SK-N-SH (cell line): ENCODE data around the gene MRPL24. TPM values are rescaled to one million over a fixed set of nuclear protein-coding genes. Genes with fewer than 3 reads are reported as not detected.

ENCODE experiments used
- CTCF ChIA-PET: fragments of 300-600, 350-600 bp; formaldehyde crosslinking; extraction: SDS; loops from one replicate; lab custom pipeline; 2021; lab: Yijun Ruan, JAX
- POLR2A ChIA-PET: fragments of 350-600 bp; sonication (Branson Sonifier 250); formaldehyde crosslinking; extraction: SDS; loops from one replicate; lab custom pipeline; 2020; ENCODE audit warnings: antibody characterized with exemption, inconsistent platforms; lab: Yijun Ruan, JAX
- DNase-seq: peaks from one replicate; pipeline ENCODE4 v3.0.0; 2012
- H2AFZ ChIP-seq: fragments of 200-600 bp; sonication (generic); 2 replicates; pipeline ENCODE4 v1.8.1; 2016; ENCODE audit warnings: antibody characterized with exemption, mild to moderate bottlenecking, low read depth
- H3F3A ChIP-seq: fragments of 200-600 bp; sonication (generic); replicated peaks from 2 replicates; pipeline ENCODE3; 2016; ENCODE audit warnings: antibody characterized with exemption, mild to moderate bottlenecking; ENCODE audit not compliant: insufficient read depth
- H3K27ac ChIP-seq, 2 experiments: fragments of 200-500 bp in 1 of 2; fragments of 200-600 bp in 1 of 2; sonication (Bioruptor generic) in 1 of 2; sonication (generic), shearing (Covaris generic) in 1 of 2; 2 replicates each; pipeline versions ENCODE4 v1.5.1 to v1.6.1; 2014 to 2016; ENCODE audit warnings: low read depth in 2 of 2, inconsistent platforms in 1 of 2, low read length in 1 of 2, mild to moderate bottlenecking in 1 of 2, mixed read lengths in 1 of 2
- H3K27me3 ChIP-seq: fragments of 200-600 bp; sonication (generic), shearing (Covaris generic); 2 replicates; pipeline ENCODE4 v1.6.1; 2016; ENCODE audit warnings: mixed run types; ENCODE audit not compliant: insufficient read depth
- H3K36me3 ChIP-seq, 2 experiments: fragments of 200-500 bp in 1 of 2; fragments of 200-600 bp in 1 of 2; sonication (Bioruptor generic) in 1 of 2; sonication (generic) in 1 of 2; replicated peaks in 1 of 2; 2 replicates each; pipeline versions ENCODE3 to v1.5.1; 2014 to 2016; ENCODE audit warnings: low read length in 1 of 2, mild to moderate bottlenecking in 1 of 2; ENCODE audit not compliant: insufficient read depth in 2 of 2, control insufficient read depth in 1 of 2
- H3K4me1 ChIP-seq, 2 experiments: fragments of 200-500 bp in 1 of 2; fragments of 200-600 bp in 1 of 2; sonication (Bioruptor generic) in 1 of 2; sonication (generic), shearing (Covaris generic) in 1 of 2; 2 replicates each; pipeline versions ENCODE4 v1.5.1 to v1.6.1; 2014 to 2016; ENCODE audit warnings: low read depth in 1 of 2, low read length in 1 of 2, mixed run types in 1 of 2; ENCODE audit not compliant: insufficient read depth in 2 of 2, control insufficient read depth in 1 of 2
- H3K4me2 ChIP-seq: fragments of 200-600 bp; sonication (generic), shearing (Covaris generic); 2 replicates; pipeline ENCODE4 v1.6.1; 2017; ENCODE audit warnings: mixed run types
- H3K4me3 ChIP-seq, 2 experiments: fragments of 200-500 bp in 1 of 2; fragments of 200-600 bp in 1 of 2; sonication (Bioruptor generic) in 1 of 2; sonication (generic), shearing (Covaris generic) in 1 of 2; 2 replicates each; pipeline versions ENCODE4 v1.5.1 to v1.8.1; 2014 to 2016; ENCODE audit warnings: low read depth in 2 of 2, inconsistent platforms in 1 of 2, low read length in 1 of 2, mild to moderate bottlenecking in 1 of 2, mixed read lengths in 1 of 2, moderate library complexity in 1 of 2
- H3K79me2 ChIP-seq: fragments of 200-600 bp; sonication (generic); 2 replicates; pipeline ENCODE4 v1.8.1; 2017; ENCODE audit warnings: mild to moderate bottlenecking; ENCODE audit not compliant: insufficient read depth
- H3K9ac ChIP-seq: fragments of 200-600 bp; sonication (generic); 2 replicates; pipeline ENCODE4 v1.6.1; 2017; ENCODE audit warnings: mixed run types
- H3K9me2 ChIP-seq: fragments of 200-600 bp; sonication (generic); 2 replicates; pipeline ENCODE4 v1.6.1; 2017; ENCODE audit warnings: mixed run types
- H3K9me3 ChIP-seq: fragments of 200-600 bp; sonication (generic); 2 replicates; pipeline ENCODE4 v1.6.1; 2017; ENCODE audit warnings: mixed run types, mild to moderate bottlenecking, moderate library complexity
- H4K20me1 ChIP-seq: fragments of 200-600 bp; sonication (generic); 2 replicates; pipeline ENCODE4 v1.6.1; 2017; ENCODE audit warnings: mild to moderate bottlenecking, mixed run types; ENCODE audit not compliant: insufficient read depth
- ELF1 ChIP-seq: IDR thresholded peaks from 2 replicates; pipeline ENCODE4 v1.4.0; 2012
- EP300 ChIP-seq, 2 experiments: IDR thresholded peaks; 2 replicates each; pipeline versions ENCODE4 v1.4.0 to v1.6.1; 2012; ENCODE audit warnings: borderline replicate concordance in 1 of 2, low read depth in 1 of 2, low read length in 1 of 2
- FOSL2 ChIP-seq: IDR thresholded peaks from 2 replicates; pipeline ENCODE4 v1.4.0; 2012; ENCODE audit warnings: low read depth, mild to moderate bottlenecking, moderate library complexity, borderline replicate concordance
- GATA2 ChIP-seq: sonication (generic); formaldehyde crosslinking; IDR thresholded peaks from 2 replicates; pipeline ENCODE4 v1.5.0; 2020; ENCODE audit warnings: mild to moderate bottlenecking, missing genetic modification reagents
- JUND ChIP-seq: IDR thresholded peaks from 2 replicates; pipeline ENCODE4 v1.4.0; 2012
- MAX ChIP-seq: IDR thresholded peaks from 2 replicates; pipeline ENCODE4 v1.4.0; 2012; ENCODE audit warnings: low read depth
- MXI1 ChIP-seq: IDR thresholded peaks from 2 replicates; pipeline ENCODE4 v1.6.1; 2012; ENCODE audit warnings: mild to moderate bottlenecking, low read depth, low read length, improper control_type of control experiment
- NFIC ChIP-seq: IDR thresholded peaks from 2 replicates; pipeline ENCODE4 v1.4.0; 2012; ENCODE audit warnings: borderline replicate concordance
- POLR2AphosphoS5 ChIP-seq: IDR thresholded peaks from 2 replicates; pipeline ENCODE4 v1.6.1; 2012; ENCODE audit warnings: low read depth, low read length
- REST ChIP-seq: IDR thresholded peaks from 2 replicates; pipeline ENCODE4 v1.6.1; 2012; ENCODE audit warnings: mild to moderate bottlenecking, low read depth, low read length, moderate library complexity
- RXRA ChIP-seq: IDR thresholded peaks from 2 replicates; pipeline ENCODE4 v1.4.0; 2012; ENCODE audit warnings: low read depth, mild to moderate bottlenecking, borderline replicate concordance
- SIN3A ChIP-seq: IDR thresholded peaks from 2 replicates; pipeline ENCODE4 v1.6.1; 2012; ENCODE audit warnings: low read depth, mild to moderate bottlenecking, low read length, moderate library complexity, borderline replicate concordance
- SMC3 ChIP-seq: IDR thresholded peaks from 2 replicates; pipeline ENCODE4 v1.6.1; 2012; ENCODE audit warnings: low read depth, low read length, improper control_type of control experiment
- USF2 ChIP-seq: fragments of 150-350 bp; IDR thresholded peaks from 2 replicates; pipeline ENCODE4 v1.6.1; 2017; ENCODE audit warnings: antibody characterized with exemption, low read length, low read depth, borderline replicate concordance
- YY1 ChIP-seq: IDR thresholded peaks from 2 replicates; pipeline ENCODE4 v1.4.0; 2012; ENCODE audit warnings: low read depth, mild to moderate bottlenecking
- WGBS: methylation state at CpG from one replicate; pipeline ENCODE4 v1.1.6; 2017; ENCODE audit warnings: low lambda C conversion rate; 5-methylcytosine and 5-hydroxymethylcytosine counted together
- polyA plus RNA-seq, 3 experiments: library from polyadenylated mRNA; depleted of rRNA; stranded (reverse); fragments of >200 nt; gene quantifications; 2 replicates each; pipeline ENCODE4 v1.2.3, GENCODE V29; 2012
- TF ChIP-seq, protein P1 (sequence below): IDR thresholded peaks from 2 replicates; pipeline ENCODE4 v1.4.0; 2012; ENCODE audit warnings: low read depth, borderline replicate concordance

The MRPL24 gene
- polyA plus RNA-seq, 1 of the 3 experiments (the other 2 are of a cell fraction), result 149 TPM

GRCh38 chr1:156760796-156761104 is 19.9 kb upstream of the MRPL24 start:
- no peak overlapping the region for H3K9ac ChIP-seq
- H3K4me1 ChIP-seq, result peaks cover 0 to 4% of the 10 kb centered on the region in 2 experiments; a peak in 2 of 4 replicates
- POLR2A ChIA-PET, result interaction anchor here (1.1 to 1.8 kb wide), 2 partner anchors 9 to 32 kb away, joined by 3 to 4 read pairs; partner anchors contain the start of genes HDGF, ISG20L2 and METTL25B
- H4K20me1 ChIP-seq, result no peaks in the 10 kb centered on the region
- no peak overlapping the region for H3K4me3 ChIP-seq
- H2AFZ ChIP-seq, result no peak overlapping the region
- no peaks in the 10 kb centered on the region for H3K27me3 ChIP-seq
- TF ChIP-seq ELF1 (no peak), NFIC (no peak), REST (no peak), USF2 (no peak), JUND (no peak), FOSL2 (no peak), POLR2AphosphoS5 (no peak), GATA2 (CRISPR knock-in tag) (no peak), YY1 (no peak), RXRA (no peak), SMC3 (no peak), EP300 (IDR thresholded peaks at IDR 0.05; ENCODE audit: borderline replicate concordance in 1 of 2, low read depth in 1 of 2, low read length in 1 of 2) (no peak), MXI1 (no peak), SIN3A (no peak), MAX (no peak)
- TF ChIP-seq, protein P1, sequence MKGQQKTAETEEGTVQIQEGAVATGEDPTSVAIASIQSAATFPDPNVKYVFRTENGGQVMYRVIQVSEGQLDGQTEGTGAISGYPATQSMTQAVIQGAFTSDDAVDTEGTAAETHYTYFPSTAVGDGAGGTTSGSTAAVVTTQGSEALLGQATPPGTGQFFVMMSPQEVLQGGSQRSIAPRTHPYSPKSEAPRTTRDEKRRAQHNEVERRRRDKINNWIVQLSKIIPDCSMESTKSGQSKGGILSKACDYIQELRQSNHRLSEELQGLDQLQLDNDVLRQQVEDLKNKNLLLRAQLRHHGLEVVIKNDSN, result no peak
- no peaks in the 10 kb centered on the region for H3F3A ChIP-seq
- CTCF ChIA-PET, result interaction anchor here (1.0 to 1.7 kb wide), 5 partner anchors 9 to 72 kb away, joined by 3 to 5 read pairs (median 4); partner anchors contain the start of gene HDGF
- no peak overlapping the region for H3K27ac ChIP-seq
- no peaks in the 10 kb centered on the region for H3K36me3 ChIP-seq
- H3K9me2 ChIP-seq, result no peaks in the 10 kb centered on the region
- H3K4me2 ChIP-seq, result no peak overlapping the region
- H3K9me3 ChIP-seq, result no peaks in the 10 kb centered on the region
- peaks cover 4% of the 10 kb centered on the region for H3K79me2 ChIP-seq
- WGBS, result 93% methylated on average over 4 of the region's 4 CpGs
- DNase-seq, result no peak
